ENCODE results near the gene PODXL.

The PODXL gene

GRCh38 chr7:131462059-131462458 is 94.4 kb downstream of the PODXL start:
- TF ChIP-seq LEF1 (IDR thresholded peaks at IDR 0.05; ENCODE audit: borderline replicate concordance), result no peak
- no peak for TF ChIP-seq FOXA1 (IDR thresholded peaks at IDR 0.05)
- no peak for TF ChIP-seq FOXM1 (IDR thresholded peaks at IDR 0.05; ENCODE audit: borderline replicate concordance)
- no peak for TF ChIP-seq BHLHE40 (IDR thresholded peaks at IDR 0.05; ENCODE audit: borderline replicate concordance)
- no peak for TF ChIP-seq ELF4 (IDR thresholded peaks at IDR 0.05)
- TF ChIP-seq L3MBTL2 (conservative IDR thresholded peaks at IDR 0.05), result no peak
- no peak for TF ChIP-seq CTBP1 (IDR thresholded peaks at IDR 0.05; ENCODE audit: borderline replicate concordance)
- no peak for TF ChIP-seq FOXK2 (IDR thresholded peaks at IDR 0.05)
- no peak for TF ChIP-seq ARNT (IDR thresholded peaks at IDR 0.05)
- TF ChIP-seq ZNF384 (IDR thresholded peaks at IDR 0.05), result no peak
- TF ChIP-seq SUZ12 (IDR thresholded peaks at IDR 0.05), result no peak
- no peak for TF ChIP-seq HDGF (IDR thresholded peaks at IDR 0.05; ENCODE audit: borderline replicate concordance)
- TF ChIP-seq PKNOX1 (IDR thresholded peaks at IDR 0.05), result no peak
- no peak for TF ChIP-seq TARDBP (IDR thresholded peaks at IDR 0.05)
- ChIA-PET POLR2A (no interaction called here), CTCF (no interaction called here)
- DNase-seq (ENCODE audit: extremely low spot score), result no peak

DNA sequence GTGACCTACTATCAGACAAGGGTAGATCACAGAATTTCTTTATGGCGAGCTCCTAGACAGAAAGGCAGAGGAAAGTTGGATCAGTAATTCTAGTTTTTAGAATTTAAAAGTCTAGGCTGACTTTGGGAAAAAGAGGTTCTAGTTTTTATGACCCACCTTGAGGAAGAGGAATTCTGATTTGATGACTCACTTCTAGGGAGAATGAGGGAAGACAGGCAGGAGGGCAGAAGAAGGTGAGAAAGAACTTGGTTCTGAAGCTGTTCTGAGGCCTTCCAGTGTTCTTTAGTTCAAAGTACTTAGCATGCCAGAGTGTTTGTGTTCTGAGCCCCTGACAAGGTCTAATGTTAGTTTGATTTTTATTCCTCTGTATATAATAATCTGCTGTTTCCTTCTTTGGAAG is 97.2 kb downstream of the PODXL start:
- POLR2A ChIA-PET, result no interaction called here
- DNase-seq (ENCODE audit: extremely low spot score), result no peak
- TF ChIP-seq ELF4 (IDR thresholded peaks at IDR 0.05) (no peak), ARNT (IDR thresholded peaks at IDR 0.05) (no peak), NFRKB (IDR thresholded peaks at IDR 0.05) (no peak)
- CTCF ChIA-PET, result no interaction called here

- POLR2A ChIA-PET, result no interaction called here
- TF ChIP-seq ELF4 (IDR thresholded peaks at IDR 0.05) (no peak), HDGF (IDR thresholded peaks at IDR 0.05; ENCODE audit: borderline replicate concordance) (no peak), BHLHE40 (IDR thresholded peaks at IDR 0.05; ENCODE audit: borderline replicate concordance) (no peak), SP1 (IDR thresholded peaks at IDR 0.05) (no peak), NFRKB (IDR thresholded peaks at IDR 0.05) (no peak), TARDBP (IDR thresholded peaks at IDR 0.05) (no peak), L3MBTL2 (conservative IDR thresholded peaks at IDR 0.05) (no peak), CTBP1 (IDR thresholded peaks at IDR 0.05; ENCODE audit: borderline replicate concordance) (no peak), FOXK2 (IDR thresholded peaks at IDR 0.05) (no peak), SUZ12 (IDR thresholded peaks at IDR 0.05) (no peak), FOXM1 (IDR thresholded peaks at IDR 0.05; ENCODE audit: borderline replicate concordance) (no peak), LEF1 (IDR thresholded peaks at IDR 0.05; ENCODE audit: borderline replicate concordance) (no peak), PKNOX1 (IDR thresholded peaks at IDR 0.05) (no peak), ARNT (IDR thresholded peaks at IDR 0.05) (no peak), ZNF384 (IDR thresholded peaks at IDR 0.05) (no peak)
- CTCF ChIA-PET, result no interaction called here
- DNase-seq (ENCODE audit: extremely low spot score), result no peak
These were observed 100.1 kb downstream of the PODXL start for GRCh38 chr7:131456338-131456737.

- no peak for DNase-seq (ENCODE audit: extremely low spot score)
- ChIA-PET POLR2A (no interaction called here), CTCF (no interaction called here)
- TF ChIP-seq PKNOX1 (IDR thresholded peaks at IDR 0.05) (no peak), ARNT (IDR thresholded peaks at IDR 0.05) (no peak), L3MBTL2 (conservative IDR thresholded peaks at IDR 0.05) (no peak), SP1 (IDR thresholded peaks at IDR 0.05) (no peak), FOXK2 (IDR thresholded peaks at IDR 0.05) (no peak), CTBP1 (IDR thresholded peaks at IDR 0.05; ENCODE audit: borderline replicate concordance) (no peak), ELF4 (IDR thresholded peaks at IDR 0.05) (no peak), SUZ12 (IDR thresholded peaks at IDR 0.05) (no peak), NFRKB (IDR thresholded peaks at IDR 0.05) (no peak), FOXM1 (IDR thresholded peaks at IDR 0.05; ENCODE audit: borderline replicate concordance) (no peak), LEF1 (IDR thresholded peaks at IDR 0.05; ENCODE audit: borderline replicate concordance) (no peak), FOXA1 (IDR thresholded peaks at IDR 0.05) (no peak), ZNF384 (IDR thresholded peaks at IDR 0.05) (no peak), BHLHE40 (IDR thresholded peaks at IDR 0.05; ENCODE audit: borderline replicate concordance) (no peak), HDGF (IDR thresholded peaks at IDR 0.05; ENCODE audit: borderline replicate concordance) (no peak), TARDBP (IDR thresholded peaks at IDR 0.05) (no peak)
These were observed 100.9 kb downstream of the PODXL start for GRCh38 chr7:131455546-131455945.

GRCh38 chr7:131455001-131455400 is 101.4 kb downstream of the PODXL start:
- DNase-seq (ENCODE audit: extremely low spot score), result no peak
- TF ChIP-seq ARNT (IDR thresholded peaks at IDR 0.05) (no peak), HDGF (IDR thresholded peaks at IDR 0.05; ENCODE audit: borderline replicate concordance) (no peak), FOXM1 (IDR thresholded peaks at IDR 0.05; ENCODE audit: borderline replicate concordance) (no peak), L3MBTL2 (conservative IDR thresholded peaks at IDR 0.05) (no peak), FOXA1 (IDR thresholded peaks at IDR 0.05) (no peak), CTBP1 (IDR thresholded peaks at IDR 0.05; ENCODE audit: borderline replicate concordance) (no peak), ZNF384 (IDR thresholded peaks at IDR 0.05) (no peak), NFRKB (IDR thresholded peaks at IDR 0.05) (no peak), BHLHE40 (IDR thresholded peaks at IDR 0.05; ENCODE audit: borderline replicate concordance) (no peak), PKNOX1 (IDR thresholded peaks at IDR 0.05) (no peak), LEF1 (IDR thresholded peaks at IDR 0.05; ENCODE audit: borderline replicate concordance) (no peak), ELF4 (IDR thresholded peaks at IDR 0.05) (no peak), TARDBP (IDR thresholded peaks at IDR 0.05) (no peak), FOXK2 (IDR thresholded peaks at IDR 0.05) (no peak), SP1 (IDR thresholded peaks at IDR 0.05) (no peak), SUZ12 (IDR thresholded peaks at IDR 0.05) (no peak)
- CTCF ChIA-PET, result no interaction called here
- POLR2A ChIA-PET, result no interaction called here

DNA sequence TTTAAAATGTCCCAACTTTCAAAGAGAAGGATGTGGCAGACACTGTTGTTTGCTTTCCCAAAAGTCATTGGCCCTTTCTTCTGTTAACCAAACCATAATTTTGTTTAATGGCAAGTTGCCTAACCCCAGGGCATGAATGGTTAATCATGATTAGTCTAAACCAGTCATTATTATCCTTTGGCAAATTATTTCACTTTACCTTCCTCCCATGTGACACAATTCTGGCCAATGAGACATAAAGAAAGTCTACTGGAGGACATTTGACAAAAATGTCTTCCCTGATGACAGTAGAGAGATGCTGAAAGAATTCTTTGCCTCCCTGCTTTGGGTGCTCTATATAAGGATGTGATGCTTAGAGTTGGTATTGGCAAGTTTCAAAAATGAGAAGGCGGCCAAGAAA is 101.9 kb downstream of the PODXL start:
- ChIA-PET POLR2A (no interaction called here), CTCF (no interaction called here)
- no peak for TF ChIP-seq TARDBP (IDR thresholded peaks at IDR 0.05)
- no peak for TF ChIP-seq ARNT (IDR thresholded peaks at IDR 0.05)
- no peak for TF ChIP-seq ELF4 (IDR thresholded peaks at IDR 0.05)
- TF ChIP-seq SUZ12 (IDR thresholded peaks at IDR 0.05), result no peak
- no peak for TF ChIP-seq FOXM1 (IDR thresholded peaks at IDR 0.05; ENCODE audit: borderline replicate concordance)
- TF ChIP-seq LEF1 (IDR thresholded peaks at IDR 0.05; ENCODE audit: borderline replicate concordance), result no peak
- no peak for TF ChIP-seq CTBP1 (IDR thresholded peaks at IDR 0.05; ENCODE audit: borderline replicate concordance)
- TF ChIP-seq L3MBTL2 (conservative IDR thresholded peaks at IDR 0.05), result no peak
- no peak for TF ChIP-seq PKNOX1 (IDR thresholded peaks at IDR 0.05)
- no peak for TF ChIP-seq ZNF384 (IDR thresholded peaks at IDR 0.05)
- TF ChIP-seq FOXA1 (IDR thresholded peaks at IDR 0.05), result no peak
- TF ChIP-seq FOXK2 (IDR thresholded peaks at IDR 0.05), result no peak
- TF ChIP-seq BHLHE40 (IDR thresholded peaks at IDR 0.05; ENCODE audit: borderline replicate concordance), result no peak
- TF ChIP-seq NFRKB (IDR thresholded peaks at IDR 0.05), result no peak
- TF ChIP-seq SP1 (IDR thresholded peaks at IDR 0.05), result no peak
- DNase-seq (ENCODE audit: extremely low spot score), result no peak
